HG02642 (cell line): Measurements from ENCODE around the gene ARID5B.

ENCODE experiments used
- ATAC-seq: cut with Tn5 transposase; IDR thresholded peaks from one replicate; pipeline ENCODE4 v1.9.1; 2021; ENCODE audit warnings: mild to moderate bottlenecking; ENCODE audit not compliant: unreplicated experiment, poor library complexity

Gene ARID5B

DNA sequence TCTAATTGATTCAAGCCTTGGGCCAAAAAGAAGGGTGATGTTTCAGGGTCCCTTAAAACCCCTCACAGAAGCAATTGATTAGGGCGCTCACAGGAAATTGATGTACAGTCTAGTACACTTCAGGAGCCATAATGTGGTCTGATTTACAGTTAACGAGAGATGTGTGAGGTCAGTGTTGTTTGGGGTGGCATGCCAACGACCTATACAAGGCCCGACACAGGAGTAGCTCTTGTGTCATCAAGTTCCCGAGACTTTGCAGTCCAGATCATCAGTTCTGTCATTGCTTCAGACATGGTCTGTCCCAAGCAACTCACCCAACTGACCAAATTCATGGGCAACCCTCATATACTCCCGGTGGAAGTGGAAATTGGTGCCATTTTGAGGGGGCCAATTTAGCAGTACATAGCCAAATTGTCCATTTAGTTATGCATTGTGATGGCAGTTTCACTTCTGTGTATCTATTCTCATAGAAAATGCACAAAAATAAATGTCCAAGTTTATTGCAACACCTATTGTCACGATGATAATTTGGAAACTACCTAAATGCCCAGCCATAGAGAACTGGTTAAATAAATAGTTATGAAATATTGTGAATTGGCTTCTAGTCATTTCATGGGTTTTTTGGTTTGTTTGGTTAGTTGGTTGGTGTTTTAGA is 18.0 kb upstream of the ARID5B start:
- ATAC-seq, result no peak

DNA sequence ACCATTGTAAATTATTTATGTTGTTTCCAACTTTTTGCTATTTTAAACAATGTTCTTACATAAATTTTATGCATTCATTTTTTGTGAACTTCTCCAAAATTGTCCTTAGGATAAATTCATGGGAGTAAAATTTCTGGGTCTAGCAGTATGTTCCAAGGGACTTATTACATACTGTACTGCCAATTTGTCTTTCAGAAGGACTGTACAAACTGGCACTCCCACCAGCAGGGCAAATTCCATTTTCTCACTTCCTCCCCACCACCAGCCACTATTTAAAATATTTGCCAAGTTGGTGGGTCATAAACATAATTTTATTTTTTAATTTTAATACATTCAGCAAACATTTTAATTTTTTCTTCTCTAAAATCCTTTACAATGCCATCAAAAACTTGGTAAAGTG is 13.7 kb upstream of the ARID5B start:
- ATAC-seq, result no peak

DNA sequence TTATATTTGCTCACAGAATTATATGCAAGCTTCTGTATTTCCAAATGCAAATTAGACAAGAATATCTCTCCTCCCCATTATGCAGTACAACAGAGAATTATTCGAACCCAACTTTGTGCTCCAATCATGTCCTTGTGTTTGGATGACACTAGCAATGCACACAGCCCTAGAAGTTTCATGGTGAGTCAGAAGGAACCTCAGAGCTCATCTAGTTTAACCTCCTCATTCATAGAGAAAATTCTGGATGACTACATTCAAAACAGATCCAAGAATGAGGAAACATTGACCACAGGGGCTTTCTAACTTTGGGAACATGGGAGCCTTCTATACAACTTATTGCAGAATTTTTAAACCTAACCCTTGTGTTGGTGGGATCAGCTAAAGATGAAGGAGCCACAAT is 12.8 kb upstream of the ARID5B start:
- no peak for ATAC-seq

DNA sequence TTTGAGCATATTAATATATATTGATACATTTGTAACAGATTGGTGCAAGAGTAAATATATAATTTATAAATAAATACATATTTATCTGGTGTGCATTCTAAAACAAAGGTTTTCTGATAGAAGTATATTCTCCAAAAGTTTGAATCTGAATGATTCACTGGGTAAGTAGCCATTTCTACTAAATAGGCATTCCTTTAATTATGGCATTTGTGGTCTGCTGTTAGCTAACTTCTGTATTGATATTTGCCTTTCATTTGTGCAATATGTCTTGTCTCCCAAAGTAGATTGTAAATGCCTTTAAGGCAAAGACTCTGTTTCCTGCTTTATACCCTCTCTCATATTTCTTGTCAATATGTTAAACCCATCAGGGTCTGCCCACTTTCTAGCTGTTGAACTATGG is 11.1 kb upstream of the ARID5B start:
- ATAC-seq, result no peak

DNA sequence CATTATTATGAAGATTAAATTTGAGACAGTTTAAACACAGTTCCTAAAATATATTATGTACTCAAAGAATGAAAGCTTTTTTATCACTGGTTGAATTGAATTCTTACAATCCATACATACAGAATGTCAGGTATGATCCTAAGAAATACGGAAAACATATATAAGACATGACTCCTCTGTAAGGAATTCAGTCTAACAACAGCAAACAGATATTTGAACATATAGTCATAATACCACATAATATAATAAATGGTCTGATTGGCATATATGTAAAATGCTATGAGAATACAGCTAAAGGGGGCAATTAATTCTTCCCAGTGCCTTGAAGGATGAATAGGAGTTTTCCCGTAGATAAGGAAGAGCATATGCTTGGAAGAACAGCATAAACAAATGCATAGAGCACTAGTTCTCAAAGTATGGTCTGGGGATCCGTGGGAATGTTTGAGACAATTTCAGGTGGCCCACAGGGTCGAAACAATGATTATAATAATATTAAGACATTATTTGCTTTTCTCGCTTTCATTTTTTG is 10.6 kb upstream of the ARID5B start:
- no peak for ATAC-seq

DNA sequence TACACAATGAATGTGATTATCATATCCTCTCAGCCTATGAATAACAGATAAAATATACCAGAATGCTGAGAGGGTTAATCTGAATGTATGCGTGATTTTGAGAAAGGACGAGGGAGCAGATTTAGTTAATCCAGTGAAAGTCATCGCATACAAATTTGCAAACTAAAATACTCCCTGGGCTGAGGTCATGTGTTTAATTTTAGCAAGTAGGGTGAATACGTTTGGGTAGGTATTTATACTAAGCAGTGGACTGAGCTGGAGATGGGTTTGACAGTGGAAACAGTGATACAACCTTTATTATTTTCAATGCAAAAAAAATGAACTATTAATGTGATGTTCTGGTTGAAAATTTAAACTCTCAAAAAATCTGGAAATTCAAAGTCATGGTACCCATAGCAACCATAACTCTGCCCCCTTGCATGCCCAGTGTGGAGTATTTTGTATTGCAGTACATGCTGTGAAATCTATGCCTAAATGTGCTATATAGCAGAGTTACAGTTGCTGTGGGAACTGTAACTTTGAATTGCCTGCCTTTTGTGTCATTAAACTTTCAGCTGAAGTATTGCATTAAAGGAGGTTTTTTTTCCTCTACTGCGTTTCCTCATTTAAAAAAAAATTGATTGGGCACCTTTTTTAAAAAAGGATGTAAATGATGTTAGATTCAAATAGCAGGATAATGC is 9.5 kb upstream of the ARID5B start:
- ATAC-seq, result no peak

DNA sequence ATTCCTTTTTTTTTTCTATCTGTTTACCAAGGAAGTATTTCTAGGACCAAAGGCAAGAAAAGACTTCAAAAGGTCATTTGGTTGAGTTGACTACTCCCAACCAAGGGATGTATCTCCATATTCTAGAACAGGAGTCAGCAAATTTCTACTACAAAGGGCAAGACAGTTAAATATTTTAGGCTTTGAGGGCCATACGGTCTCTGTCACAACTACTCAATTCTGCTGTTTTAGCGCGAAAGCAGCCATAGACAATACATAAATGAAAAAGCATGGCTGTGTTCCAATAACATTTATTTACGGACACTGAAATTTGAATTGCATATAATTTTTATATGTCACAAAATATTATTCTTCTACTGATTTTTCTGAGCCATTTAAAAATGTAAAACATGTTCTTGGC is 8.5 kb upstream of the ARID5B start:
- ATAC-seq, result no peak

DNA sequence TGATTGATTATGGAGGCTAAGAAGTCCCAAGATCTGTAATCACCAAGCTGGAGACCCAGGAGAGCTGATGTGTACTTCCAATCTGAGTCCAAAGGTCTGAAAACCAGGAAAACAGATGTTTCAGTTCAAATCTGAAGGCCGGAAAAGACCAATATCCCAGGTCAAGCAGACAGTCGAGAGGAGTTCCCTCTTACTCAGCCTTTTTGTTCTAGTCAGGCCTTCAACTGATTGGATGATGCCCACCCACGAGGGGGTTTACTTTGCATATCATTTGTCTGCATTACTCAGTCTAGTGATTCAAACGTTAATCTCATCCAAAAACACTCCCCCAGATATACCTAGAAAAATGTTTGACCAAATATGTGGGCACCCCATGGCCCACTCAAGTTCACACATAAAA is 7.4 kb upstream of the ARID5B start:
- no peak for ATAC-seq

DNA sequence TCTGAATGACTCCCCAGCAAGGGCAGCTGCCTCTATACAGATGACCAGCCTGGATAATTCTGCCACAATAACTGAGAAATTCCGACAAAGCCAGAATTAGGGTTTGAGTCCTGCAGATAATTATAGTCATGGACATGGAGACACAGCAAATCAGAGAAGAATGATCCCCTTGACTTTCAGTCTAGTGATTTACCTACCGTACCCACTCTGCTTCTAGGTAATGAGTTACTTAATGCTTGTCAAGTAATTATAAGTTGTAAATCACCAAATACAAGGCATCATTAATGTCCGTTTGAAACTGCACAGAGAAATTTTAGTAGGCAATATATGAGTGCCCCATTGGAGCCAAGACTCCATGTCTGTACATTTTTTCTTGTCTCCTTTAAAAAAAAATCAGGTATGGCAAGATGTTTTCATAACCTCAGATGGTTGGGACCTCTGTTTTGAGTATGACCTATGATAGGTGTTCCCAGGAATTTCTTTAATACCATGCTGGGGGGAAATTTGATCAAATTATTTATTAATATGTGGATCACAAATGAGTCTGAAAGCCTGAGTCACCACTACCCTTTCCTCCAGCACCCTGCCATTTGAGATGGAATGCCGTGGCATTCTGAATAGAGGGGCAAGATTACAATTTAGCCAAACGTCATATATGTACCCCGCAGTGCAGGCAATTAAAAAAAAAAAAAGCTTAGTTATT is 5.5 kb upstream of the ARID5B start:
- ATAC-seq, result no peak

DNA sequence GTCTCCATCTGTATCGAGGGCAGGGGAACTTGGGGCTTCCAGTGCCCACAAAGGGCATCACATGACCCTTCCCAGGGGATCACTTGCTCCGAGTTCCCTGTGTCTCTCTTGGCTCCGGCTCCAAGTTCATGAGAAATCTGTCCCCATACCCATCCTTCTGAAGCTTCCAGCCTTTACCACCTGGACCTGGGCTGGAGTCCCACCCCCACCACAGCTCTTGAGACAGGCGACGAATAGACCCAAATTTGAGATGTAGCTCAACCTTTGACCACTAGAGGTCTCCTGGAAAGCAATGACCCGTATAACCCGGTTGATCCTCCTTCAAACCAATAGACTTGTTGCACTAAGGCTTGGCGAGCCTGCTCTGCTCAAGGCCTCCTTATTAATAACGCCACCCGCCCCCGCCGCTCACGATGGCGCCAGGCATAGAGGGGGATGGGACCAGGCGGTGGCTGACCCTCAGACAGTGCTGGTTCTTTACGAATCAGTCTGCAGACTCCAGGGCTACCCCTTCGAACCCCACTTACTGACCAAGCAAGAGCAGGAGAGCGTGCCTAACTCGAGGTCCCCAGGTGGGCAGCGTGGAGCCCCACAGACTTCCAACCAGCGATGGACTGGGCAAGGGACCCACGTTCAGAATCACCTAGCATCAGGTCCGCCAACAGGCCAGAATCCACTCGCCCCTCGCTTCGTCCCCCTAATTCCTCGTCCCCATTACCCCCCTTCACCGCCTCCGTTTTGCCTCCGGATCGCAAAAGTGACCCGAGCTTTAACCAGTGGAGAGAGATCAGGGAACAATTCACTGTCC is 4.4 kb upstream of the ARID5B start:
- peak; percentile 66 for ATAC-seq

DNA sequence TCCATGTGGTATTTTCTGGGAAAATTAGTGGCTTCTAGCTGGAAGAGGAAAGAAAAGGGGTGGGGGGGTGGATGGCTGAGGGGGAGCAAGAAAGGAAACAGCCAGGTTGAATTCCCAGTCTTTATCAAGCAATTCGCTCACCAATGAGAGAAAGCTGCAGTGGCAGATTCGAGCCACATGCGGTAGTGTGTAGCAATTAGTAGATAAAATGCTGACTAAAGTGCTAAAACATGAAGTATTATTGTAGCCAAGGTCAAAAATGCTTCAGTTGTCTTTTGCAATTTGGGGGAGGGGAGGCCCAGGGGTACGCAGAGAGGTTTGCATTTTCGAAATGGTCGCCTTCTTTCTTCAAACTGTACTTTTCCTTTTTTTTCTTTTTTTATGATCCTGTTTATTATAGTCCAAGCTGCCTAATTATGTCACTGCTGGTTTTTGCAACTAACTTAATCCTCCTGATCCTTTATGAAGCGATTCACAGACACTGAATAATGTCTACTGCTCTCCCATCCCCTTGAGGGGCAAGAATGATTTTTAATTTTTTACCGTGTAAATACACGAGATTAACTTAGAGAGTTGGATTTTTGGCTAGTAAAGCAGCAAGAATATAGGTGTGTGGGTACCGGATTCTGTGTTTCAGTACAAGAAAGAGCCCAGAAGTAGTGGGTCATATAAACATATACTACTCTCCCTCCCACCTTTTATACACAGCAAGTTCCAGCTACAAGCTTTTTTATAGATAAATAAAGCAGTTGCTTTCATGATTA is 3.6 kb upstream of the ARID5B start:
- ATAC-seq, result no peak

DNA sequence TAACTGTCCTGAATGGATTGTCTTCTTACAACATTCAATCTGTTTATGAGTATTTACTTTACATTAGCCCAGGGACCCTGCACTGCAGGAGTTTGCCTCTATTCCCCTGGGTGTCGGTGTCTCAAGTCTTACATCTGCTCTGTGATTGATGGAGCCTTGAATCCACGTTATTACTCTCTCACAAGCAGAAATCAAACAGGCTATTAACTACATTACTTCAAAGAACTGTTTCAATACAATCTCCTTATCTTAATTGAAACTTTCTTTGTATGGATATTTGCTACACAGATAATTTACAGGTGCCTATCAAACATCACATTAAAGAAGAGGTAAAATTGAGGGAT is 3.1 kb upstream of the ARID5B start:
- no peak for ATAC-seq

DNA sequence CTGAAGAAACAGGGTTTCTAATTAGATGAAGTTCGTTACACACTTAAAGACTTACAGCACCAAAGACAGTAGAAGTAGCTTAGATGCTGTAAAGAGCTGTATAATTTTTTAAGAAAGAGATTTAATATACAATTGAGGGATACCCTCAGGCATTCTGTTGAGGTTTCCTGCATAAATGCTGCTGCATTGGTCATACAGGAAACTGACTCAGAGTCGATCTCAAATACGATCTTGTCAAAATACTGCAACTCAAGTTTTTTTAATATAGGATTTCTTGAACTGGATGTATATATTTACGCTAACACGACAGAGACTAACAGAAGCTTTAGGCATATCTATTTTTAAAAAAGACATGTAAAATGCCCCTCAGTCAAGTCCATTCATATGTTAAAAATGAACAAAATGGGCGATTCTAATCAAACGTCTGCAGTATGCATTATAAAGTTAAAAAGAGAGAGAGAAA is 2.4 kb upstream of the ARID5B start:
- ATAC-seq, result no peak

DNA sequence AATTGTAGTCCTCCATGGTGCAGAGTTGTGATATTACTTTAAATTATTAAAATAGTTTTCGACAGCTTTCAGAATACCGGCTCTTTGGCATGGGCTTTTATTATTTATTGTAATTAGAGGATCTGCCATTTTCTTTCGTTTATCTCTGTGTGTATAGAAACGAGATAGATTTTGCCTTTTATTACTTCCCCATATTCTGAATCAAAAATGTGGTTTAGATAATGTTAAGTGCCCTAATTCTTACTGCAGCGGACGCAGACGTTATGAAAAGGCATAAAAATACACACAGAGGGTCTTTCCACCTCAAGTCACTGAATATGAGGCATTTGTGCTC is 1.9 kb upstream of the ARID5B start:
- no peak for ATAC-seq

DNA sequence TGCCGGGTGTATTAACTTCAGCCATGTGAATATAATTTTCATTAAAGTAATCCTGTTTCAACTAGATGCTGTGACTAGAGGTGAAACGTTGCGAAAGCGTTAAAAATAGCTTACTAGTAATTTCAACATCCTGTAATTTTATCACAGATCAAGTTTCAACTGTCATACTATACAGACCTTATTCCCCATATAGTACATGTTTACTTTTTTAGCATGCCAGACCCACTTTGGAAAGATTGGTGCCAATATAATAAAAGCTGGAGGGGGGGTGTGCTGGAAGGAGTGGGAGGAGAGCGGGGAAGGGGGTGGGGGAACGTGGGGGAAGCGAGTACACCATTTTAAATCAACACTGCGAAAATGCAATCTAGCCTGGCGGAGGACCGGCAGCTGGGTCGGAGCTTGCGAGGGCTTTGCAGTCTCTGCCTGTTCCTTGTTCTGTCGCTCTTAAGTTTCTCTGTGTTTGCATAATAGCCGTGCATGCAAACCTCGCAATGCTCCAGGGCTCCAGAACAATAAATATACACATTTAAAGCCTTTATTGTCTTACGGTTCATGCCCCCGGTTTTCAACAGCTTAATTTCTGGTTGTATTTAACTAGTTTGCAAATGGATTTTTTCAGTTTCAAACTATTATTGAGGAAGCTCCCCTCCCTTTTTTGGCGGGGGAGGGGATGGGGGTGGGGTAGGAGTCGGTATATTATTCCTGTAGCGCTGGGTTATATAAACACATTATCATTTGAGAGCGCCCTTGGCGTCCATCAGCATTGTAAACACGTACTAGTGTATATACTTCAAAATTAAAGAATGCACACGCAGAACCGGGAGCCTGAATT is 1.3 kb upstream of the ARID5B start:
- peak; percentile 35 for ATAC-seq

DNA sequence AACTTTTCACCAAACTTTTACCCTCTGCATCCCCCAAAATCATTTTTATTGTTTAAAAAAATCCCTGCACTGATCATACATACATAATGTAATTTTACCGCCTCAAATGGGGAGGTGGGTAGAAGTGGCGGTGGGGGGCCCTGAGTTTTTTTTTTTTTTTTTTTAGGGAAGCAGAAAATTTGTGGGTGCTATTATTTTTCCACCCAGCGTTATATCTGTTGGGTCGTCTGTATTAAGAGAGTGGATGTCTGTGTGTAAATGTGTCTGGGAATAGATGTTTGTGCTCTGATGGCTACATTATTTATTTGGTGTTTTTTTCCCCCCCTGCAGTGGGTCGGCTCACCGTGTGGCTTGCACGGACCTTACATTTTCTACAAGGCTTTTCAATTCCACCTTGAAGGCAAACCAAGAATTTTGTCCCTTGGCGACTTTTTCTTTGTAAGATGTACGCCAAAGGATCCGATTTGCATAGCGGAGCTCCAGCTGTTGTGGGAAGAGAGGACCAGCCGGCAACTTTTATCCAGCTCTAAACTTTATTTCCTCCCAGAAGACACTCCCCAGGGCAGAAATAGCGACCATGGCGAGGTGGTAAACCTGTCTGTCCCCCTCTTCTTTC is 438 bp downstream of the ARID5B start:
- ATAC-seq, result no peak

DNA sequence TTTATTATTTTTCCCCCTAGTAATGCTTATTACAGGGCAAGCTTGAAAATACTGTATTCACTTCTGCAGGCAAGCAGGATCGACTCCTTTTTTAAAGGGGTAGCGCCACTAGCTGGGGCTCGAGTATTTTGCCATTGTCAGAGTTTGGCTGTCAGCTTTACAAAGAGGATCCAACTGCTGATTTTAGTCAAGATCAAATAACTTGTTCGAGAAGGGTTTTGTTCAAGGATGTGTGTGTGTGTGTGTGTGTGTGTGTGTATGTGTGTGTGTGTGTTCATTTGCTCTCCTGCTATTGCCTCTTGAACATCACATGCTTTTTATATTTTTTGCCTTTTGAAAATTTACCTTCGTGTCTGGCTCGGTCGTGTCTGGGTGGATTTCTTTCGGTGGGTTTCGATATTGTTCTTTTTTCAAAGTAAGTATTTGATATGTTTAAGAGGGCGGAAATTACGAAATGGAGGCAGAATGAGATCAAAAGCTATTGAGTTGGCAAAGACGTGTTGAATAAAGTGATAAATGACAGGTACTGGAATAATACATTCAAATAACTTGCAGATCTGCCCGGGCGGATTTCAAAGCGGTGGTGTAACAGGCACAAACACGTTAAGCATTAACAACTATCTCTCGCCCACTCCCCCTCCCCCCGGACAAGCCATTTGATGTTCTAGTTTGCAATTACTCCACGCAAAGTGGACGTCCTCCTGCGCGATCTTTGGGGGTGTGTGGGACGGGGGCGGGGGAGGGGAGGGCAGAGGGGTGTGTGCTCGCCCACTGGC is 1.1 kb downstream of the ARID5B start:
- ATAC-seq, result peak; percentile 18
